A204.1 (cell line): ENCODE data around the gene IRF2BP2.
A peak's percentile ranks its signal among the peaks of the same experiment; 100 is the strongest.
"Not testable (repeated sequence)": the region's sequence is repeated elsewhere in the genome, so short reads cannot be mapped to it uniquely, and the experiment has no call there.

Source experiments
- FAIRE-seq: peaks from 2 replicates; lab custom pipeline; 2012; peaks lifted over from hg19 to GRCh38; lab: Jason Lieb, UNC

IRF2BP2 gene

DNA sequence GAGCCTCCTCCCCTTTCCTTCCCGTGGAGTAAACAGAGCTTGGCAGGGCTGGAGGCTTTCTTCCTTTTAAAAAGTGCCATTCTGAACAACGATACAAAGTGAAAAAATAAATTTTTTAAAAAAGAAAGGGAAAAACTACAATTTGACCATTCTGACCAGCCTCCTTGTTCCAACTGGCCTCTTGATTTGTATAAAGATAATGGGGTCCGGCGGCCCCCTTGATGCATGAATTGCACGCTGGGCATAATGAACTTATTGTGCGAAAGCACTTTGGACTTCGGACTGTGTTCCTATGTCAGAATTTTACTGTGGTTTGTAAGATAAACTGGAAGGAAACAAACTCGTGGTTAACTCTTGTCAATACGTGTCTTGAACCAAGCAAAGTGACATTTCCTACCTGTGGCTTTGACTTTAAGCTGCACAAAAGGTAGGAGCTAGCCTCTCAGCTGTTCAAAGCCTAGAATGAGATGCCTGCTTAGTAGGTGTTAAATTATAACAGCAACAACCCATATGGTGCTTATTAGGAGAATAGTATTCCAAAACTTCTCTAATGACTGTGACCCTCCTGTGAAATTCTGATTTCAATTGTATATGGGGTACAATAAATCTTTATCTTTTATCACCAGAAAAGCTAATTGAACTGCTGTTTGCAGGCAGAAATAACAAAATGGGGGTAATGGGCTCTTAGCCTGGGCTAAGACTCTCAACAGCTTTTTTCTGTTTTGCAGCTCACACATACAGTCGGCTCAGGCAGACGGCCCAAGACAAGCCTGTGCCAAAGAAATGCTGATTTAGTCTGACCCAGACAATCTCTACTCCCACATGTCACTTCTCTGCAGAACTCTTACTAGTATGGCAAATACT is 9.3 kb downstream of the IRF2BP2 start:
- FAIRE-seq: no peak

DNA sequence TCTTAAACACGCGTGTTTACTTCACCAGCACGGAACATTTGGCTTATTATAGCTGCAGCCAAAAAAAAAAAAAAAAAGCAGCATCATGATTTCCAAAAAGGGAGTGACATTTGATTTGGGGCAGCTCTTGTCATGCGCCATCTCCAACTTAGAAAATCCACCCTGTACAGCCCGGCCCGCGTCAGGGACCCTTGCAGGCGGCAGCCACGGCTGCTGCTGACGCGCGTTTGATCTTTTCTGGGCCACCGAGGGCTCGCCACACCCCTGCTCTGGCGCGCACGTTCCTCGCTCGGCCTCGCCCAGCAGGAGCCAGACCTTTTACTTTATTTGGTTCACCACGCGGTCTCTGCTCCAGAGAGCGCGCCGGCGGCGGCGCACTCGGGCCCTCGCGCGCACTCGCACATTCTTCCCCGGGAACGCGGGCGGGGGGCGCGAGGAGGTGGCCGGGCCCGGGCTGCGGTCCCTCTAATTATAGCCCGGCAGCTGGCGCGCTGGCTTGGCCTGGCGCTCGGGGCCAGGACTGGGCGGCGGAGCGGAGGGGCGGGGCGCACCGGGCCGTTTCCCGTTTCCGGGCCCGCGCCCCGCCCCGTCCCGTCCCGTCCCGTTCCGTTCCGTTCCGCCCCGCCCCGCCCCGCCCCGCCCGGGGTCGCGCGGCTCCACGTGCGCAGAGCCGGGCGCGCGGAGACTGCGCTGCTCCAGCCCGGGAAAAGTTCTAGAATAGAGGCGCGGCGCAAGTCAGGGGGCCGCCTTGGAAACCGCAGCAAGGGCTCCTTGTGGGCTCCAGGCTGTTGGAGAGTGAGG is 10.2 kb downstream of the IRF2BP2 start:
- FAIRE-seq: no peak

DNA sequence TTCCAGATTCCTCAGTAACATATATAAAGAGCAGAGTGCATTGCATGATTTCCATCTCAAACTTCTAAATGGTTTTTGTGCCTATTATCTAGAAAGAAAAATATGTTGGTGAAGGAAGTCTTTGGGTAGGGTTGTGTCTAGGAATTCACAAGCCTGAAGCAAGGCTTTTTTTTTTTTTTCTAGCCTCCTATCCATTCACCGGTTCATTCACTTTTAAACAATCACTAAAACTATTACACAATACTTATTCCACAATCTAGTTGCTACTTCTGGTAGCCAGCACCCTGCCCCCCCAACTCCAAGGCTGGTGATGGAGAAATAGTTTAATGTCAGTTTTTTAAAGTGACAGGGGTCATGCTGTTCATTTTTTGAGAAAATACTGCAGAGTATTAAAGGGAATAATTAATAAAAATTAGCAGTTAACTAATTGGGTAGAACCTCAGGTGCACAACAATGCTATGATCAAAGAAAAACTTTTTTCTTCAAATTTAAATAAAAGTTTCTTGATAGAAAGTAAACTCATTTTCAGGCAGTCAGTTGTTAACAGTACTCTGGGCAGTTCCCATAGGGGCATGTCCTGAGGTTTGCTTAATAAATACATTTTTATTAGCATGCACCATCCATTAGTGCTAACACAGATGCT is 10.9 kb downstream of the IRF2BP2 start:
- no peak for FAIRE-seq

DNA sequence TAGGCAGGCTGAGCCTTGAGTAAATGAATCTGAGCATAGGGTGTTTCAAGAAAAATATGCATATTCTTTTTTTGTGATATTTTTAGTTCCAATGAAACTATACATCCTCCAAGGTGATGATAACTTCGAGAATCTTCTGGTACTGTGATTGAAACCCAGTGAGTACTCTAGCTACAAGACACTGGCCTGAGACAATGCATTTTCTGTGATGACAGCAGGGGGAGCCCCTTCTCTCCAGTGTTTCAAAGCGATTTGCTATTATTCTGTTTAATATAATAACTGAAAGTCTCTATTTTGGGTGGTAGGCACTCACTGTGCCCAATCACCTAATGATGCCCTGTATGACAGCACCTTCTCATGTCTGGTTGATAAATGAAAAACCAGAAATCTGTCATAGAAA is 12.1 kb downstream of the IRF2BP2 start:
- peak; percentile 62 for FAIRE-seq

DNA sequence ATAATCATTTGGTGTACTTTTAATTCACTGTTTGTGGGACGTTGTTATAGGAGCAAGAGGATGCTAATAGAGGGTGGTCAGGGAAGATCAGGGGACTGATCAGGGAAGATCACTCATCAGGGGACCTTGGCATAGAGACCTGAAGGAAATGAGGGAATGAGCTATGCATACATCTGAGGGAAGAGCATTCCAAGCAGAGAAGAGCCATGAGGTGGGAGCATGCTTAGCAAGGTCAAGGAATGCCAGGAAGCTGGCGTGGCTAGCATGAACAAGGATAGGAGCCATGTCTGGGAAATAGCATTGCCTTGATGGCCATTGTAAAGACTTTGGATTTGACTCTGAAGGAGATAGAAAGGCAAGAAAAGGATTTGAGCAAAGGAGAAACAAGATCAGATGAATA is 14.1 kb downstream of the IRF2BP2 start:
- FAIRE-seq: no peak

DNA sequence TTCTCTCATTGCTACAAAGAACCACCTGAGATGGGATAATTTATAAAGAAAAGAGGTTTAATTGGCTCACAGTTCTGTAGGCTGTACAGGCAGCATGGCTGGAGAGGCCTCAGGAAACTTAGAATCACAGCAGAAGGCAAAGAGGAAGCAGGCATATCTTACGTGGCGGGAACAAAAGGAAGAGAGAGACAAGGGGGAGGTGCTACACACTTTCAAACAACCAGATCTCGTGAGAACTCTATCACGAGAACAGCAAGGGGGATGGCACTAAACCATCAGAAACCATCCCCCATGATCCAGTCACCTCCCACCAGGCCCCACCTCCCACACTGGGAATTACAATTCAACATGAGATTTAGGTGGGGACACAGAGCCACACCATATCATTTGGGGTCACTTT is 15.4 kb downstream of the IRF2BP2 start:
- not testable (repeated sequence) for FAIRE-seq

DNA sequence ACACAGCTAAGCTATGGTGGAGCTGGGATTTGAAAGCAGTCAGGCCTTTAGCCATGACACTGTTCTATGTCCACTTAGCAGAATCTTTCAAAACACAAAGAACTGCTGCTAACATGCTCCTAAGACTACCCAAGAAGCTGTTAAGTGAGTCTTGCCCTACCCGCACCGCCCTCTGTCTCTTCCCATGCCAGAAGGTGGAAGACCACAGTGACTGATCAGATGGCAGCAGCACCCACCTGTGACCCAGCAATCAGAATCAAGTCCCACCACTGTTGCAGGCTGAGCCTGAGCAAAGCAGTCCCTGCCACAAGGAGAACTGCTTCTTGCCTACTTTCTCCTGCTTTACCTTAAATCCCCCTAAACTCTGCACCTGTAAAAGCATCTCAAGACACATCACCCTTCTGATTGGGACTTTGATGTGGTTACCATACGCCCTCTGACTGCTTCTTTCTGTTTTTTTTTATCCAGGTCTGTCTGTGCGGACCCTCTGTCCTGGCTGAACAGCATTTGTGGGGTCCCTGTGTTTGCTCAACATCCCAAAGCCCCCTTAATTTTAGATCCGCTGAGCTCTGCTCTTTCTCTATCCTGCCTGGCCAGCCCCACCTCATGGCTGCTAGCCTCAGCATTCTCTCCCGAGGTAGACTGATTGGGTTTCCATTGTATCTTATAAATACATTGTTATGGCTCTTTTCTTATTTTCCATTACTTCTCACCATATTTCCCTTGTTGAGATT is 16.0 kb downstream of the IRF2BP2 start:
- no peak for FAIRE-seq

DNA sequence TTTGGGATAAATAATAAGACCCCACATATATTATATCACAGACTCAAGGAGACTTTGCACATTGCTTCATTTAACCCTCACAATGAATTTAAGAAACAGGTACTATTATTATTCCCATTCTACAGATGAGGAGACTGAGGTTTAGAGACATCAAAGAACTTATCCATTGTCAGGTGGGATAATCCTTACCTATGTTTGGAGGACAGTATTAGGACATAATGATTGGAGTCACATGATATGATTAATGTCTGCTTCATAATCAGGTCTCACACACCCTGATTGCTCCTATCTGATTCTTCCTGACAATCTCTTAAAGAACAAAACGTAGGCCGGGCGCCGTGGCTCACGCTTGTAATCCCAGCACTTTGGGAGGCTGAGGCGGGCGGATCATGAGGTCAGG is 16.9 kb downstream of the IRF2BP2 start:
- FAIRE-seq: no peak

DNA sequence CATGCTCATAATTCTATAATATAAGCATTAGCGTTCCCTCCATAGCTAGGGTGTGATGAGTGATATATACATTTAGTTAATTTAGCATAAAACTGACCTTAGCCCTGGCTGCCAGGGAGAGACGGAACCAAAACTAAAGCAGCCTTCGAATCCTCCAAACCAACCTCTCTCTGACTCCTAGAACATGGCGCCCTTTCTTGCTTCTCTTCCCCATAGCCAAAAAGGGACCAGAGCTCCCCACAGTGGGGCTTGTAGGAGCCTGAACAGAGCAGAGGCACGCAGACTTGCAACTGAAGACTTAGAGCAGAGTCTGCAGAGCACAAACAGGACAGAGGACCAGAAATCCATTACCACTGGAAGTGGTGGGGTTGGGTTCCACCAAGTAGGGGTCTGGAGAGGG is 17.7 kb downstream of the IRF2BP2 start:
- FAIRE-seq: no peak

DNA sequence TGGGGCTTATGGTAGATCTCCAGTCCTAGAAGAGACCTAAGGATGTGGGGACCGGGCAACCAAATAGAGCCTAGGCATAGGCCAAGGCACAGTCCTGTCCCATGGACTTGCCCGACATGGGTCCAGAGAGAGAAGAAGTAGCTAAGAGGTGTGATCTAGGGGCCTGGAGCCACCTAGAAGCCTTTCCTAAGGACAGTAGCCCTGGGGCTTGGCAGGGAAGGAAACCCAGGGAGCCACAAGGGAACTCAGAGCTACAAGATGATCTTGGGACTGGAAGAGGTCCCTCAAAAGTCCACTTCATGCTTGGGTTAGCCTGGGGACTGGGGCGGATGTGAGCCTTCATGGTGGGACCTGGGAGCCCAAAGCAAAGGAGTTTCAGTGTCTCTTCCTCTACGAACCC is 18.8 kb downstream of the IRF2BP2 start:
- no peak for FAIRE-seq

DNA sequence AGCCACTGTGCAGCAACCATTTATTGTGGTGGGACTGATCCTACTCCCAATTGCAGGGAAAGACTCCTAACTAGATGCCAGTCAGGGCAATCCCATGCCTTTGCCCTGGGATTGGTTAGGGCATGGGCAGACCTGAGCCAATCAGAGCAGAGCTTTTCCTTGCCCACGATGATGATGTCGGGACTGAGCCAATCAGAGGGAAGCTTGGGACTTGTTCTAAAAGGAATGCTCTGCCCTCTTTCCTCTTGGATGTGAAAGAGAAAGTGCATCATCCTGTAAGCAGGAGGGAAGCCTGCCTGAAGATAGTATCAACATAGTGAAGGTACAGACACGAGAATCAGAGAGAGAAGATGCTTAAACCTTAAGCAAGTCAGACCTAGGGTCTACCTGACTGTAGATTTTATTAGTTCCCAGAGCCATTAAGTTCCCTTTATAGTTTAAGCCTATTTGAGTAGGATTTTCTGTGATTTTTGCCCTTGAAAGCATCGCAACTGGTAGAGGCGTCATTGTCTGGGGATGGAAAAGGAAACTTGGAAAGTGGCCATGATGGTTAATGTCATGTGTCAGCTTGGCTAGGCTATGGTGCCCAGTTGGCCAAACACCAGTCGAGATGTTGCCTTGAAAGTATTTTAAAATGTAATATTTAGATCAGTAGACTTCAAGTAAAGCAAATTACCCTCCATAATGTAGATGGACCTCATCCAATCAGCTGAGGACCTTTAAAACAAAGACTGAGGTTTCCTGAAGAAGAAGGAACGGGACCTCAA is 19.9 kb downstream of the IRF2BP2 start:
- FAIRE-seq: peak; percentile 95

DNA sequence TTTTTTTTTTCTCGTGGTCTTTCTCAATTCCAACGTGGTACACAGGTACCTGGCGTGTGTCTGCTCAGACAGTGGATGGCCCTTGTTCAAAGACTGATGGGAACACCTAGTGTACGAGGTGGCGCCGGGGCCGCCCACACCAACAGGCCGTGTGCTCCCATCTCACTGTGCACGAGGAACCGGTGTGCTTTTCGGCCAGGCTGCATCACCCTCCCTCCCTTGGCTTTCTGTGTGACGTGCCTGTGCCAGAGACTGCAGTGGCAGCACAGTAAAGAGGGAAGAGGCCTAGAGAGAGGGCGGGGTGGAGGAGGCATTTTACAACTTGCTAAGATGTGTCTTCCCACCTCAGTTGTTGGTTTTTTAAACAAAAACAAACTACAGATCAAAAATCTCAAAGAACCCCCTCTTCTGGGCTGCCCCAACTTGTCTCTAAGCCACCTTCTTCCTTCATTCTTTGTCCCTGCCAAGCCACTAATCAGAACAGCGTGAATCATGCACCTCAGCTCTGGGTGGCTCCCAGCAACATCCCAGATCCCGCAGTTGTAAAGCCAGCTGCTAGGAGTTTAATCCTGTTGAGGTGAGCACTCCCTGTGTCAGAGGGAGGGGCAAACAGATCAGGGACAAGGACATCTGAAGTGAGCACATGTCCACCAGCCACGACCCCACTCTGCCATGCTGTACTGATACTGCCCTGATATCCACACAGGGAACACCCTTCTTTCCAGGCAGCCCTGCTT is 20.7 kb downstream of the IRF2BP2 start:
- FAIRE-seq: no peak

DNA sequence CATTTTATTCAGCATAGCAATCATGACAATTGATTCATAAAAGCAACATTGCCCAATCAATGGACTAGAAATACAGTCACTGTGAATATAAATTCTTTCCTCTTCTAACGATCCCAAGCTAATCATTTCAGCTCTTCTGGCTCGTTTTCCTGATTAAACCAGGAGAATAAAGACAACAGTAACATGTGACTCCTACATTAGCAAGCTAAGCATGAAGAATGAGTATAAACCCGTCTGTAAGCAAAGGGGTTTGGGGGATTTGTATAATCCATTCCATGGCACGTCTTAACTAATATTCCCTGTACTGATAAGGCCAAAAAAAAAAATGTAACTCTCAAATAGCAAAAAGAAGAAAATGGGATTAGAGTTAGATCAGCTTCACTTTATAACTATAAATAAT is 21.6 kb downstream of the IRF2BP2 start:
- FAIRE-seq: no peak

DNA sequence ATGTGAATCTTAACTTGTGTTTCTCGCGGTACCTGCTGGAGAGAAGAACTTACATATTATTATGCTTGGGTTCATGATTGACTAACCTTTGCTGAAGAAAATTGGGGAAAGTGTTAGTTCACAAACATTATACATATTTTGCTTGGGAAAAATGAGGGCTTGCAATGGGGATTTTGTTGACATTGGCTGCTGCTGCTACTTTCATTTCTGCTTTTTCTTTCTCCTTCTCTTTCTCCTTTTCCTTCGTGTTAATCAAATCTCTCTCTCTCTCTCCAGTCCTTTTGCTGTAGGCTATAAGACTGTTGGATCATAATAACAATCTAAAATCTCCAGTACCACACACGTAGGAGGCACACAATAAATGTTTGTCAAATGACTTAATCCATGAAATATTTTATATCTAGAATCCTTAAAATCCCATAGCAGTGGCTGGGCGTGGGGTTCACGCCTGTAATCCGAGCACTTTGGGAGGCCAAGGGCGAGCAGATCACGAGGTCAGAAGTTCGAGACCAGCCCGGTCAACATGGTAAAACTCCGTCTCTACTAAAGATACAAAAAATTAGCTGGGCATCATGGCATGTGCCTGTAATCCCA is 23.0 kb downstream of the IRF2BP2 start:
- peak; percentile 53 for FAIRE-seq

DNA sequence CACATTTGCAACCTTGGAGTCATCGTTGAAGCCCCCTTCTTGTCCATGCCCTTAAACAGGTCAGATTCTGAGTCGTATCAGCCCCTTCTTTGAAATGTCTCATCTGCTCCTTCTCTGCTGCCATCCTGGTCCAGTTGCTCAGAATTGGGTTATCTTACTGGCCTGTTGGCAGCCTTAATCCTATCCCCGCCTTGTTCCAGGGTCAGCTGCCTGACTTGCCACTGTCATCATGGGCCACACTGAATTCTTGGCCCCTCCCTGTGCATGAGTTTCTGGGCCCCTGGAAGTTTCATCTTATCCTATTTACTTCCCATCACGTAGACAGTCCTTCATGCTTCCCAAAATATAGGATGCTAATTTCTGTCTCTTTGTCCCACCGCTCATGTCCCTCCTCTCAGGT is 23.7 kb downstream of the IRF2BP2 start:
- FAIRE-seq: no peak

DNA sequence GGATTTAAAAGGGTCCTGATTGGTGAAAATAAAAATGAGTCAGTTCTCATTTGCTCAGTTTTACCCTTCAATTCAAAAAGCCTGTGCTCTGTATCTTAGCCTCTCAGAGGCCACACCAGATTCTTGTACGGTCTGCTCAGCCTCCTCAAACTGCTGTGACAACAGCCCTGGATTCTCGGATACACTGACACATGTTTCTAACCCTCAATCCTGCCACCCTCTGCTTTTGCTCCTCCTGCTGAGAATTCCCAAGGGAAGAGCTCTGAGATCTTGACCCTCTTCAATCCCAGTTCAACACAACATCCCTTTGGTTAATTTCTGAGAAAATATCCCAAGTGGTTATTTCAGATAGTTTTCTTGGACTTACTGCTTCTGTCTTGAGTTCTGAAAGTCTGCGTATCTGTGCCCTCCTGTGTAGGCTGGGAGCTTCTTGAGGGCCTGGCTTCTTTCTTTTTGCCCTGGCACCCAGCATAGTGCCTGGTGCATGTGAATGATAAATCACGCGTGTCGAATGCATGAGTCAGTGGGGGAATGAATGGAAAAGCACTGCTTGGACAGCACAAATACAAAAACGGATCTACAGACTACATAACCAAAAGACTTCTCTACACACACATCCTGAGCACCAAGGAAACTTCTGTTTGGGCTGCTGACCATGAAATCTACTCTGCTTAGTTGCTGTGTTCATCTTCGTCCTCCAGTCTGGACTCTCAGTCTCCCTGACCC is 24.5 kb downstream of the IRF2BP2 start:
- peak; percentile 14 for FAIRE-seq

DNA sequence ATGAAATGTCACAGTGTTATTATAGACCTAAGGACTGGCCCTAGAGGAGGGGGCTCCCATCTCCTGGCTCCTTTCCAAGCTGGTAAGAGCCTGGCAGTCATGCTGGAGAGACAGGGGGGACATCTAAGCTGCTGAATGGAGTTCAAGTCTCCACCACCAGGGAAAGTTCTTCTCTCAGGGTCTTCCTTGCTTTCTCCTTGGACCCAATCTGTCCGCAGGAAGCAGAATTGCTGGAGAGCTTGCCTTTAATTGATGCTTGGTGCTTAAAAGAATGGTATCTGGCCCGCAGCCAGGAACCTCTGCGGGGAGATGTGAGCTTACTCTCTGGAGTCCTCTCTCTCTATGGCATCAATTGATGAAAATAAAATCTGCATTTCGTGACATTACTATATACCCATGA is 25.1 kb downstream of the IRF2BP2 start:
- FAIRE-seq: no peak

DNA sequence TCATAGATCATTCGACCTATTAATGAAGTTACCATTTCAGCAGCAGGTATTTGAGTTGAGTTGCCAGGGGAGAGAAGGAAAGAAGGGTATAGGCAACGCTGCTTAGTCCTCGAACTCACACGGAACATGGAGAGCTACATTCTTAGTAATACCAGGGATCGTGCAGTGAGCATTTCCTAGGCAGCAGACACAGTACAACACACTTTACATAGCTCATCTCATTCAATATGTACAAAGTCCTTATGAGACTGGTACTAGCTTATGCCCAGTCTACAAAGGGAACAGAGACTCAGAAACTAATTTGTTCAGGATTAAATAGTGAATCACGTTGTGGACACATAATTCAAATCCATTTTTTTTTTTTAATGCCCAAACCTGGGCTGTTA is 25.6 kb downstream of the IRF2BP2 start:
- no peak for FAIRE-seq

DNA sequence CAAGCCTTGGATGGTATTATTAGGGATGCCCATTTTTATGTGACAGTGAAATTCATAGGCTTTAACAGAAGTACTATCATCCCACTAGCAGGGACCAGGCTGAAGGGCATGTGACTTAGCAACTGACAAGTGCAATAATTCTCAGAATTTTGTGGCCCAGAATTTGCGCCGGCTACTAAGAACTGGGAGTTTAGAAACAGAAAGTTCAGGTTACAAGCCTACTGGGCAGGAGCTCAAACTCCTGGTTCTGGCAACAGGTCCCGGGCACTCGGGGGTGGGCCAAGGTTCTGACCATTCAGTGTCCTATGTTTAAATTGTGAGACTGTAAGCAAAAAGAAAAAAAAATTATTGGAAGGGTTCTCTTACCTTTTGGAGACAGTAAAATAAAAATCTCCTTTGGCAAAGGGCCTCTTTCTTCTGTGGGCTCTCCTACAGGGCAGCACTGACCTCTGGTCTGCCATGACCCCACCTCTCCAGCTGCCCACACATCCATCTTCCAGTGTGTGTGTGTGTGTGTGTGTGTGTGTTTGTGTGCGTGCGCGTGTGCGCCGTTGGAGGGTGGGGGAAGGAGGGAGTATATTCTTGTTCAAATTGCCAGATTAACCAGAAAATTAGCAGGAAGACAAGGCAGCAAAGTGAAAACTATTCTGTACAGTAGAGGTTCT is 26.1 kb downstream of the IRF2BP2 start:
- FAIRE-seq: peak; percentile 30
